OCI-LY7 (cell line): Measurements from ENCODE around the gene CEBPB. TPM values are rescaled to one million over a fixed set of nuclear protein-coding genes. Genes with fewer than 3 reads are reported as not detected.

Source experiments
- BruUV-seq: library from RNA; stranded (reverse); fragments of 400-500 nt; replicated peaks from 2 replicates; lab custom pipeline; 2021; lab: Mats Ljungman, UMichigan
- CTCF ChIA-PET: fragments of 300-600 bp; sonication (Branson Sonifier 250); formaldehyde crosslinking; loops from one replicate; lab custom pipeline; 2022; ENCODE audit warnings: antibody characterized with exemption; ENCODE audit not compliant: unreplicated experiment; lab: Charles Lee
- POLR2A ChIA-PET: fragments of 300-600 bp; sonication (Branson Sonifier 250); formaldehyde crosslinking; loops from one replicate; lab custom pipeline; 2022; ENCODE audit warnings: antibody characterized with exemption; lab: Charles Lee
- DNase-seq: peaks from one replicate; pipeline ENCODE4 v3.0.0-alpha.2; 2015; ENCODE audit warnings: low spot score
- H2AFZ ChIP-seq: fragments of 200-600 bp; sonication (generic), shearing (Covaris generic); 2 replicates; pipeline ENCODE4 v1.6.1; 2014; ENCODE audit warnings: mild to moderate bottlenecking, antibody characterized with exemption, low read length, moderate library complexity
- H3K27ac ChIP-seq: fragments of 200-600 bp; sonication (generic); 2 replicates; pipeline ENCODE4 v1.5.1; 2014; ENCODE audit warnings: mixed run types, low read depth, mild to moderate bottlenecking, moderate library complexity, low read length, inconsistent platforms; ENCODE audit not compliant: poor library complexity, severe bottlenecking
- H3K36me3 ChIP-seq: fragments of 200-600 bp; sonication (generic); 2 replicates; pipeline ENCODE4 v1.6.1; 2014; ENCODE audit warnings: mild to moderate bottlenecking, antibody characterized with exemption, low read length, moderate library complexity, mixed read lengths; ENCODE audit not compliant: insufficient read depth
- H3K4me1 ChIP-seq: fragments of 200-600 bp; sonication (generic); 2 replicates; pipeline ENCODE4 v1.5.1; 2014; ENCODE audit warnings: mild to moderate bottlenecking, low read length; ENCODE audit not compliant: insufficient read depth, poor library complexity, severe bottlenecking
- H3K4me2 ChIP-seq: fragments of 200-600 bp; sonication (generic); 2 replicates; pipeline ENCODE4 v1.6.1; 2014; ENCODE audit warnings: mild to moderate bottlenecking, low read length
- H3K4me3 ChIP-seq: fragments of 200-600 bp; sonication (generic); 2 replicates; pipeline ENCODE4 v1.5.1; 2014; ENCODE audit warnings: mild to moderate bottlenecking, low read depth, low read length; ENCODE audit not compliant: poor library complexity, severe bottlenecking
- H3K79me2 ChIP-seq: fragments of 200-600 bp; sonication (generic); 2 replicates; pipeline ENCODE4 v1.6.1; 2016; ENCODE audit warnings: low read depth, mild to moderate bottlenecking, low read length, moderate library complexity, mixed read lengths; ENCODE audit not compliant: insufficient read depth
- H3K9me2 ChIP-seq: fragments of 200-600 bp; sonication (generic); 2 replicates; pipeline ENCODE4 v1.6.1; 2016; ENCODE audit warnings: mild to moderate bottlenecking, low read length, mixed read lengths; ENCODE audit not compliant: insufficient read depth
- H3K9me3 ChIP-seq: fragments of 200-600 bp; sonication (generic); 2 replicates; pipeline ENCODE4 v1.6.1; 2014; ENCODE audit warnings: mild to moderate bottlenecking, mixed run types, low read length, mixed read lengths
- H4K20me1 ChIP-seq: fragments of 200-600 bp; sonication (generic); 2 replicates; pipeline ENCODE4 v1.6.1; 2014; ENCODE audit warnings: mild to moderate bottlenecking, antibody characterized with exemption, low read length, moderate library complexity, mixed read lengths; ENCODE audit not compliant: insufficient read depth
- CTCF ChIP-seq: fragments of 200-600 bp; sonication (generic); conservative IDR thresholded peaks from 2 replicates; pipeline ENCODE4 v1.5.1; 2014; ENCODE audit warnings: mild to moderate bottlenecking, antibody characterized with exemption, low read length, moderate library complexity, mixed read lengths
- EZH2phosphoT487 ChIP-seq: fragments of 200-600 bp; sonication (generic); IDR thresholded peaks from 2 replicates; pipeline ENCODE4 v1.6.1; 2018; ENCODE audit warnings: low read depth, borderline replicate concordance, mild to moderate bottlenecking, mixed run types, antibody characterized with exemption, low read length, moderate library complexity, mixed read lengths
- intact Hi-C: fragments of 100-400 bp; cut with micrococcal nuclease; formaldehyde crosslinking; loops from one replicate; pipeline ENCODE4 v1.10.0; 2022; ENCODE audit not compliant: unreplicated experiment
- total RNA-seq, 2 experiments: library from RNA; depleted of rRNA in 1 of 2; stranded (reverse); fragments of >200 nt in 1 of 2; shearing (Covaris generic) in 1 of 2; gene quantifications; 2 replicates each; pipeline ENCODE4 v1.2.3, GENCODE V29; 2014 to 2022

Gene CEBPB
- total RNA-seq, 2 experiments from 2014 or later, result 47.6 to 48.4 TPM

GRCh38 chr20:50210066-50210619 lies 19.5 kb downstream of the CEBPB start:
- TF ChIP-seq EZH2phosphoT487 (no peak), CTCF (no peak)
- Histone ChIP-seq H3K79me2 (no peaks in the 10 kb centered on the region), H4K20me1 (no peaks in the 10 kb centered on the region), H2AFZ (no peak overlapping the region), H3K4me2 (no peak overlapping the region), H3K4me3 (no peak overlapping the region), H3K9me2 (no peaks in the 10 kb centered on the region), H3K4me1 (no peaks in the 10 kb centered on the region), H3K9me3 (no peaks in the 10 kb centered on the region), H3K36me3 (no peaks in the 10 kb centered on the region), H3K27ac (no peak overlapping the region)
- intact Hi-C loops, result no loop called here
- DNase-seq, result no peak
- ChIA-PET POLR2A (no interaction called here), CTCF (no interaction called here)
- no TSS peak for BruUV-seq

GRCh38 chr20:50211091-50211490 lies 20.5 kb downstream of the CEBPB start:
- intact Hi-C loops, result no loop called here
- no peak overlapping the region for H3K4me3 ChIP-seq
- H3K36me3 ChIP-seq, result no peaks in the 10 kb centered on the region
- ChIA-PET POLR2A (no interaction called here), CTCF (no interaction called here)
- no peak for DNase-seq
- BruUV-seq, result no TSS peak
- no peak overlapping the region for H2AFZ ChIP-seq
- no peaks in the 10 kb centered on the region for H3K4me1 ChIP-seq
- no peak overlapping the region for H3K4me2 ChIP-seq
- no peaks in the 10 kb centered on the region for H3K9me2 ChIP-seq
- H3K27ac ChIP-seq, result no peak overlapping the region
- H4K20me1 ChIP-seq, result no peaks in the 10 kb centered on the region
- TF ChIP-seq CTCF (no peak), EZH2phosphoT487 (no peak)
- H3K9me3 ChIP-seq, result no peaks in the 10 kb centered on the region
- no peaks in the 10 kb centered on the region for H3K79me2 ChIP-seq

- ChIA-PET CTCF (no interaction called here), POLR2A (interaction anchor here (0.6 kb wide), 1 partner anchor 392 kb away, joined by 3 read pairs; no protein-coding TSS in a partner anchor)
- no peak overlapping the region for H2AFZ ChIP-seq
- no peaks in the 10 kb centered on the region for H3K79me2 ChIP-seq
- H3K9me2 ChIP-seq, result no peaks in the 10 kb centered on the region
- no peak overlapping the region for H3K4me3 ChIP-seq
- TF ChIP-seq CTCF, result no peak
- TF ChIP-seq EZH2phosphoT487, result no peak
- no peak overlapping the region for H3K27ac ChIP-seq
- DNase-seq, result no peak
- intact Hi-C loops, result no loop called here
- no peaks in the 10 kb centered on the region for H4K20me1 ChIP-seq
- no peaks in the 10 kb centered on the region for H3K36me3 ChIP-seq
- no peaks in the 10 kb centered on the region for H3K4me1 ChIP-seq
- H3K9me3 ChIP-seq, result no peaks in the 10 kb centered on the region
- BruUV-seq, result no TSS peak
- H3K4me2 ChIP-seq, result no peak overlapping the region
Observed at GRCh38 chr20:50213531-50214106, 23.0 kb downstream of the CEBPB start.
